HG03432 (cell line): ENCODE data around the gene OR10D3.
"Not testable (repeated sequence)": the region's sequence is repeated elsewhere in the genome, so short reads cannot be mapped to it uniquely, and the experiment has no call there.

Source experiments
- ATAC-seq: cut with Tn5 transposase; IDR thresholded peaks from one replicate; pipeline ENCODE4 v1.9.1; 2021; ENCODE audit warnings: mild to moderate bottlenecking, moderate library complexity; ENCODE audit not compliant: unreplicated experiment

OR10D3 gene

DNA sequence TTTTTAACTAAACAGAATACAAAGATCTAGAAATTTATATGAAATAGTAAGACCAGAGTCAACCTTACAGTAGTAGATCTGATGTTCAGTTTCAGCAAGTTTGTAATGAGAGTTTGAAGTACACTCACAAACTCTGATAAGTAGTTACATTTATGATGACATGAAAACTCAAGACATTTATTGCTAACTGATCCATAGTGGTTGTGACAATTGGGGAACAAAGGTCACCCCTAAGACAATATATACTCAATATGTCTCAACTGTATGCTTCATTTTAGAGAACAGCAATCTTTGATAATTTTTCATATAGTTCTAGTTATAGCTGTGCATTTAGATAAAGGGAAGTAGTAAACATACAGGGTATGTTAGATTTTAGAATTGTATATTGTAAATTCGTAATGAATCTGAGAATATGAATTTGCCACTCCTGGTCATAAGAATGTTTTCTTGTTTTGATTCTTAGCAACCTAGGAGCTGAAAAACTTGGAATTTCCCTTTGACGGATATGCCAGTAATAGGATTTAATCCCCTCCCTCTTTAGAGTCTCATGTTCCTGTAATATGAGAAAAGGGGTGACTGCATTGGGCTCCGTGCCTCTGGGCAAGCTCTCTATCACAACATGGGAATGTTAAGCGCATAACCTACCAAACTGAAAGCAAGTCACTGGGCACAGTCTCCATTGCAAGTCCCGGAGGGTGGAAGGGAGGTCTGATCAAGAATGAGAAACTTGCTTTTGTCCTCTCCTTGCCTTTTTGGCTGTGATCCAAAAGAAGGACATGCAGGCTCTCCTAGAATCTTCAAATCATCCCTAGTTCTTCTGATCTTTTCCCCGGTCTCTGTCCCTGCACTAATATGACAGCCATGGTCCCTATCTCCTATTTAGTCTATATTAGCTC lies 11.4 kb downstream of the OR10D3 start:
- no peak for ATAC-seq

DNA sequence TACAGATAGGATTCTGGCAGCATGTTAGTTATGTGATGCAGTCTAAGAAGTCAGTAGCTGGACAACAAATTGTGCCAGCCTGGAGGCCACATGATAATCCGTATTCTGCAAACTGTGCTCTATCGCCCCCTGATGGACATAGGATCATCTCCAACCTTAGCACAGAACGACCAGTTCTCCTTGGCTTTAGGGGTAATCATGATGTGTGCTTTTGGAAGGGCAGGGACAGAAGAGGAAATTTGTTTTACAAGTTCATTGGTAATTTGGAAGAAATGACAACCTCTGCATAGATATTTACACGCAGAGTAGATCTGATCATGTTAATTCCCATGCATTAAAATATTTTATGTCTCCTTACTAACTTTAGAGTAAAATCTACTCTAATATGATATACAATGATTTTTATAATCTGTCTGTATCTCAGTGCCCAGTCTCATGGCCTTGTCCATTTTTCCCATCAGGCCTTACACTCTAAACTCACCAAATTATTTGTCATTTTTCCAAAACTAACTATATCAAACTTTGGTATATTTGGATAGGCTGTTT lies 12.1 kb downstream of the OR10D3 start:
- ATAC-seq: peak; percentile 77

DNA sequence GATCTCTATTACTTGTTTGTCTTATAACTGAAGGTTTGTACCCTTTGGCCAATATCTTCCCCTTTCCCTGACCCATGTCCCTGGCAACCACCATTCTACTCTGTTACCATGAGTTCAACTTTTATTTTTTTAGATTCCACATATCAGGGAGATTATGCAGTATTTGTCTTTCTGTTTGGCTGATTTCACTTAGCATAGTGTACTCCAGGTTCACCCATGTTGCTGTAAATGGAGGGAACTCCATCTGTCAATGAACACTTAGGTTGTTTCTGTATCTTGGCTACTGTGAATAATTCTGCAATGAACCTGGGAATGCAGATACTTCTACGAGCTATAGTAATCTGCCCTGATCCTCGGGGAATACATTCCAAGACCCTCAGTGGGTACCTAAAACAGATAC lies 14.9 kb downstream of the OR10D3 start:
- no peak for ATAC-seq

DNA sequence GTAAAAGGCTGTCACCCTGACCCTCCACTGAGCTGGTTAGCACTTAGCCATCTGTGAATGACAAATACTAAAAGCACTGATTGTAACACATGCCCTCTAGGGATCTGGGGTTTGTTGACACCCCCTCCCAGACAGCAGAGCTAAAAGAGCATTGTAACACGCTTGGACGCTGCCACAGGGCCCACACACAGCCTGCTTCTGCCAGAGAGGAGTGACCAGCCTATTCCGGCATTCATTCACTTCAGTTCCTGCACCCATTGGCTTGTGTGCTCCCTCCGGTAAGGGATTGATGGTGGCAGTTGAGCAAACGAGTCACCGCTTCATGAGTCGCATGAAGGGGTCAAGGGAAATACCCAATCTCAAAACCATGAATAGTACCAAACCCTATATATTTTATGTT lies 15.8 kb downstream of the OR10D3 start:
- no peak for ATAC-seq

DNA sequence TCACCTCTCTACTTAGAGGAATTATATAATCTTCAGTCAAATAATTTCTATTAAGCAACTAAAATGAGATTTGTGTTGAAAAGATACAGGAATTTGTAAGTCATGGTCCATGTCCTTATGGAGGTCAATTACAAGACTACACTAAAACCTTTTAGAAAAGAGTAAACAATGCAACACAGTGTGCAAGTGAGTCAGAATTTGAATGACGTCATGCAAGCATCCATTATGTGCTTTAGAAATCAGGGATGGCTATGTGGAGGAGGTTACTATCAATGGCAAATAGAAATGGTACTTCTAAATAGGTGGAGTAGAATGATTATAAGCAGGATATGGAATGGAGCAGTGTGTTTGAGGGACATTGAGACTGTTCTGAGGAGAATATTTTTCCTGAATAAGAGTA lies 16.6 kb downstream of the OR10D3 start:
- no peak for ATAC-seq

DNA sequence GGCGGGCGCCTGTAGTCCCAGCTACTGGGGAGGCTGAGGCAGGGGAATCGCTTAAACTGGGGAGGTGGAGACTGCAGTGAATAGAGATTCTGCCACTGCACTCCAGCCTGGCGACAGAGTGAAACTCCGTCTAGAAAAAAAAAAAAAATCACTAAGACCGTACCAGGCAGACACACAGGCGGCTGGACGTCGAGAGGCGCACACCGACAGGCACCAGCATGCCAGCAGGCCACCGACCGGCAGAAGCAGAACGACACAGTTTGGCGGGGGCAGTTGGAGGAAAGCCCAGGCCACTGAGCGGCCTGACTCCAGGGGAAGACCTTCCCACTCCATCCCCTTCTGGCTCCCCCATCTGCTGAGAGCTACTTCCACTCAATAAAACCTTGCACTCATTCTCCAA lies 17.5 kb downstream of the OR10D3 start:
- no peak for ATAC-seq

DNA sequence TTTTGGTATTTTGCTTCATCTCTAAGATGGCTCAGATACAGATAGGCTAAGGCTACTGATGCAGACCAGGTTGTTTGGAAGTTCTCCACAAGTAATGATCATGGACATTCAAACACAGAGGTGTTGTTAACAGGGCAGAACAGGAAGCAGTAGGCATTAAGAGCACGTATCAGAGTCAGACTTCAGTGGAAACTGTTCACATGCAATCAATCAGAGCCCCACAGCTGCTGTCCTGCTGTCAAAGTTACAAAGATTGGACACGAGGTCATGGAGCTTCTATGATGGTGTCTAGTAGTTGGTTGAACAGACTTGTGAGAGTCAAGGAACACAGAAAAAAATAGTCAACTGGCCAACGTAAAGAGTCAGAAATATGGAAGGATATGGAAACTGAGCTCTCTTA lies 19.8 kb downstream of the OR10D3 start:
- ATAC-seq: no peak

DNA sequence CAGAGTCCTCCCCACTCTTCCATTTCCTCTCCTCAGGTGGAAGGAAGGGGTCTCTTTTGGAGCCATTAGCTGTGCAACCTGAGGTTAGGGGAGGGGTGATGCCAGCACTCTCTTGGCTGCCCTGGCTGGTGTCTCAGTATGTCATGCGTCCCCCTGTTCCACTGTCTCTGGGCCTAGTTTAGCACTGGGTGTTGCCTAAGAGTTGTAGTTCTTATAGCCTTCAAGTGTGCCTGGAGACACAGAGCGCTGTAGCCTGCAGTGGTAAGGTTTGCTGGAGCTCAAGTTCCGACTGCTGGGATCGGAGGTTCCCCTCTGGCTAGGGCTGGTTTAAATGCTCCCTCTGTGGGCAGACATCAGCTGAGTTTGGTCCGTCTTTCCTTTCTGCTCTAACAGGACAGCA lies 20.9 kb downstream of the OR10D3 start:
- ATAC-seq: no peak

DNA sequence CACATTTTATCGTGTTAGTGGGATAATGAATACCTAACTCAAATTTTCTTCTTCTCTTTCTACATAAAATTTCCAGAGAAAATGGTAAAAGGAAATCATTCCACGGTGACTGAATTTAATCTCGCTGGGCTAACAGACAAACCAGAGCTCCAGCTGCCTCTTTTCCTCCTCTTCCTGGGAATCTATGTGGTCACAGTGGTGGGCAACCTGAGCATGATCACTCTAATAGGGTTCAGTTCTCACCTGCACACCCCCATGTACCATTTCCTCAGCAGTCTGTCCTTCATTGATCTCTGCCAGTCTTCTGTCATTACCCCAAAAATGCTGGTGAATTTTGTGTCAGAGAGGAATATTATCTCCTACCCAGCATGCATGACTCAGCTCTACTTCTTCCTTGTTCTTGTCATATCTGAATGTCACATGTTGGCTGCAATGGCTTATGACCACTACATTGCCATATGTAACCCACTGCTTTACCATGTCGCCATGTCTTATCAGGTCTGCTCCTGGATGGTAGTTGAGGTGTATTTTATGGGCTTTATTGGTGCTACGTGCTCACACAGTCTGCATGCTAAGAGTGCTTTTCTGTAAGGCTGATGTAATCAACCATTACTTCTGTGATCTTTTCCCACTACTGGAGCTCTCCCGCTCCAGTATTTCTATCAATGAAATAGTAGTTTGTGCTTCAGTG lies 24.1 kb downstream of the OR10D3 start:
- ATAC-seq: no peak

DNA sequence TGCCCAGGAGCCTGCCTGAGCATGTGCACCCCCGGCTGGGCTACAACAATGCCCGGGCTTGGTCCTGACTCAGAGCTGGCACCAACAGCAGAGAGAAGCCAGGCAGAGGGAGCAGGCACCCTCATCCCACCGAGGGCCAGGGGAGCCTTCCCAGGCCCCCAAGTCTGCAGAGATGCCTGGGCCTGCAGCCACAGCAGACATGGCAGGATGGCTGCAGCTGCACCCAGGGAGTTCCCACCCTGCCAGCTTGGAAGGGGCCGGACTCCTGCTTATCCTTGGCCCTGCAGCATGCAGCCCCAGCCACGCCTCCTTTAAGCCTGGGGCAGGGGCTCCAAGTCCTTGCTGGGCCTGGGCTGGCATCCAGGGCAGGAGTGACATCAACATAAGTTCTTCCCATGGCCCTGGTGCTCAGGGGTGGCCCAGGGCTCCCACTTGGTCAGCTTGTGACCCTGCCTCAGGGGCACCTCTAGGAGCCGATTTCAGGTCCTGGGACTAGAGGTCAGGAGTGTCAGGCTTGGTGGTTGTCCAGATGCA lies 26.7 kb downstream of the OR10D3 start:
- ATAC-seq: no peak

DNA sequence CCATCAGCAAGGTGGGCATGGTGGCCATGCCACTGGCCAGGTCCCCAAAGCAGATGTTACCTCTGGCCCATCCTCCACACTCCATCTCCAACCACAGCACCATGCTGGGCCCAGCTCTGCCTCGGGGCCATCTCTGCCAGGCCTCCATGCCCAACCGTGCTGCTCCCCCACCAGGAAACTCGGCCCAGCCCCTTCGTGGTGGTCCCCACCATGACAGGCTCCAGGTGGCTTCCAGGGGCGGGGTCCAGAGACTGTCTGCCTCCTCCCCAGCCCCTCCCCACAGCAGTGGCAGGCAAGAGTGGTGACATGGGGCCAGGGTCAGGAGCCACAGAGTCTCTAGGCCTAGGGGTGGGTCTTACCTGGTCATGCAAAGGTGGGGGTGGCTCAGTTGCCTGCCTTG lies 27.3 kb downstream of the OR10D3 start:
- ATAC-seq: no peak

DNA sequence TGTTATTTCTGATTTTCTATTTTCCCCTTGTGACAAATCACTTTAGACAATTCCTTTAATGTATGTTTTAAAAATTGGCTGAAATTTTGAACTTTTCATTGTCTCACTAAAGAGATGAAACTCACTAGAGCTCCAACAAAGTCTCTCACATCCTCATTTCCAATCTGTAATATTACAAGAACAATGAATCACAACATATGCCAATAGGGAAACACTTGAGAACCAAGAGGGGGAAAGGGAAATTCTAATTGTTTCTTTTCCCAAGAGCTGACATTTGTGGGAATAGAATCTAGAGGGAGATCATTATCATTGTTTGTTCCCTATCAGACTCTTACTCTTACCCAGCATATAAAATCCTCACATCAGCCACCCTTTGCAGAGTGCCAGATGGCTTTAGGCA lies 28.2 kb downstream of the OR10D3 start:
- ATAC-seq: no peak

DNA sequence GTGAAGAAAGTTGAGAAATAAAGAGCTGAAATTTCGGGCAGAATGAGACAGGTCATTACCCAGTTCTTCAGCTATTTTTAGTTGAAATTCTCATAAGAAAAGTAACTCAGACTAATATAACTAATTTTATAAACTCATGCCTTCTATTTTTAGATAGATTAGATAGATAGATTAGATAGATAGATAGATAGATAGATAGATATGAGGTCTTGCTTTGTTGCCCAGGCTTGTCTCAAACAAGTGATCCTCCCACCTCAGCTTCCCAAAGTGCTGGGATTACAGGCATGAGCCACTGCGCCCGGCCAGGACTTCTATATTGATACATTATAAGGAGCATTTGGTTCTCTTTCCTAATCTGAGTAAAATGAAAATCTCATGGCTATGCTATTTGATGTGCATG lies 30.9 kb downstream of the OR10D3 start:
- no peak for ATAC-seq

DNA sequence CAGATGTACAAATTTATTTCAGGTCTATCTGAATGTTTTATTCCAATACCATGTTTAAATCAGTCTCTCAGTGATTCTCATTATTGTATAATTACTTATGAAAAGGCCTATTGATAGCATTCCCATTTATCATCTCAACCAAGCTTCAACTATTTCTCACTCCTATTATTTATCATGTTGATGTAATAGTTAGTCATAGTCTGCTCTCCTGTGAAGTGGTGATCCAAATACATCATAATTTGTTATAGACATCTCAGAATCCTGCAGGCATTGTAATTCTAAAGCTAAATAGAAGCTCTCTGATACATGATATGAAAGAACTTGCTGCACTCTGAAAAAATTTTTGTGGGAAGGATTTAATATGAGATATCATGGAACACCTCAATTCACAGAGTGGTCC lies 36.0 kb downstream of the OR10D3 start:
- no peak for ATAC-seq

DNA sequence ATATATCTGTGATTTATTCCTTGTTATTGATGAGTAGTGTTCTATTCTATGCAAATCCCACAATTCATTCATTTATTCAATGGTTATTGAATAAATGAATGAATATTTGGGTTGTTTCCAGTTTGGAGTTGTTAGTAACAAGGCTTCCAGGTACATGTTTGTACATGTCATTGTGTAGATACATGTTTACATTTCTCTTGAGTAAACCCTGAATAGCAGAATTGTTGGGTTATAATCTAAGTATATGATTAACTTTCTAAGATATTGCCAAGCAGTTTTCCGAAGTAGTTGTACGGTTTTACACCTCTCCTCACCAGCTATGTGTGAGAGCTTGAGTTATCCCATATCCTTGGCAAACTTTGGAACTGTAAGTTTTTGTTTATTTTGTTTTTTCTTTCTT lies 39.3 kb downstream of the OR10D3 start:
- ATAC-seq: no peak

DNA sequence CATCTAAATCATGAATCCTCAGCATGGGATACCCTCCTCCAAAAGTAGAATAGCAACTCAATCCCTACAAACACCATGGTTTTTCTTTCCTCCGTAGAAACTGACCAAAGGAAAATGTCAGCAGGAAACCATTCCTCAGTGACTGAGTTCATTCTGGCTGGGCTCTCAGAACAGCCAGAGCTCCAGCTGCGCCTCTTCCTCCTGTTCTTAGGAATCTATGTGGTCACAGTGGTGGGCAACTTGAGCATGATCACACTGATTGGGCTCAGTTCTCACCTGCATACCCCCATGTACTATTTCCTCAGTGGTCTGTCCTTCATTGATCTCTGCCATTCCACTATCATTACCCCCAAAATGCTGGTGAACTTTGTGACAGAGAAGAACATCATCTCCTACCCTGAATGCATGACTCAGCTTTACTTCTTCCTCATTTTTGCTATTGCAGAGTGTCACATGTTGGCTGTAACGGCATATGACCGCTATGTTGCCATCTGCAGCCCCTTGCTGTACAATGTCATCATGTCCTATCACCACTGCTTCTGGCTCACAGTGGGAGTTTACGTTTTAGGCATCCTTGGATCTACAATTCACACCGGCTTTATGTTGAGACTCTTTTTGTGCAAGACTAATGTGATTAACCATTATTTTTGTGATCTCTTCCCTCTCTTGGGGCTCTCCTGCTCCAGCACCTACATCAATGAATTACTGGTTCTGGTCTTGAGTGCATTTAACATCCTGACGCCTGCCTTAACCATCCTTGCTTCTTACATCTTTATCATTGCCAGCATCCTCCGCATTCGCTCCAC lies 41.7 kb downstream of the OR10D3 start:
- ATAC-seq: not testable (repeated sequence)

DNA sequence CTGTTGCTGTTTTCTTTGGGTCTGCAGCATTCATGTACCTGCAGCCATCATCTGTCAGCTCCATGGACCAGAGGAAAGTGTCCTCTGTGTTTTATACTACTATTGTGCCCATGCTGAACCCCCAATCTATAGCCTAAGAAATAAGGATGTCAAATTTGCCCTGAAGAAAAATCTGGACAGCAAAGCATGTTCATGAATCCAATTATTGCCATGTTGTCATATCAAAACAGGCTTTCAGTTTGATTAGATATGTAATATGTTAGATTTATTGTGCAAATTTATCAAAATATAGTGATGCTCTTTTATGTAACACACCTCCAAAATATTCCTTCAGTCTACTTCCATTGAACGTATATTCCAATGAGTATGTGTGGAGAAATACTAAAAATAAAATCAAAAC lies 42.3 kb downstream of the OR10D3 start:
- ATAC-seq: no peak

DNA sequence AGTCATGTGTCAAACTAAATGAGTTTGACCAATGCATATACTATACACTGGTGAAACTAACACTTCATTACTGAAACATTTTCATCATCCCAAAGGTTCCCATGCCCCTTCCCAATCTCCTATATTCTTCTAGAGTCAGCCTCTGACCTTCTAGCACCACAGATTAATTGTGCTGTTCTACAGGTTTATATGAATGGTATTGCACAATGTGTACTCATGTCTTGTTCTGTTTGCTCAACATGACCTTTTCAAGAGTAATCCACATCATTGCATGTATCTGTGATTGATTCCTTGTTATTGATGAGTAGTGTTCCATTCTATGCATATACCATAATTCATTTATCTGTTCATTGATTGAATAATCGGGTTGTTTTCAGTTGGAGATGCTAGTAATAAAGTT lies 50.2 kb downstream of the OR10D3 start:
- no peak for ATAC-seq
